Nephron (organoid): ENCODE data around the gene SLC25A5.

Experiments
- H3K27ac Mint-ChIP-seq, 3 experiments: 2 replicates each; pipeline ENCODE4 v1.8.0; 2020; ENCODE audit warnings: mixed read lengths in 3 of 3, mild to moderate bottlenecking in 2 of 3, moderate library complexity in 1 of 3
- H3K27me3 Mint-ChIP-seq: 2 replicates; pipeline ENCODE4 v1.8.0; 2021; ENCODE audit warnings: low read depth, mild to moderate bottlenecking, moderate library complexity, mixed read lengths
- H3K36me3 Mint-ChIP-seq: 2 replicates; pipeline ENCODE4 v1.8.0; 2020; ENCODE audit warnings: low read depth, mixed read lengths
- H3K4me1 Mint-ChIP-seq: 2 replicates; pipeline ENCODE4 v1.8.0; 2020; ENCODE audit warnings: mixed read lengths
- H3K4me3 Mint-ChIP-seq, 3 experiments: 2 replicates each; pipeline ENCODE4 v1.8.0; 2020; ENCODE audit warnings: mild to moderate bottlenecking in 3 of 3, mixed read lengths in 3 of 3, moderate library complexity in 2 of 3
- H3K9me3 Mint-ChIP-seq: 2 replicates; pipeline ENCODE4 v1.8.0; 2020; ENCODE audit warnings: mixed read lengths
- TF ChIP-seq, protein P1 (sequence below), 3 experiments: fragments of 200-600 bp; sonication (generic); IDR thresholded peaks; one replicate each; pipeline ENCODE4 v1.5.0; 2021; ENCODE audit warnings: antibody characterized with exemption in 3 of 3; ENCODE audit not compliant: unreplicated experiment in 3 of 3

SLC25A5 gene

GRCh38 chrX:119467842-119468550, at the start of gene SLC25A5:
SLC25A5 (plus strand) TSS chrX:119468444; CDS start chrX:119468516, 72 bp downstream.
- H3K27ac Mint-ChIP-seq: peak within 1 kb of the TSS in 2 of 3 experiments; percentile 81 to 91
- TF ChIP-seq, protein P1, sequence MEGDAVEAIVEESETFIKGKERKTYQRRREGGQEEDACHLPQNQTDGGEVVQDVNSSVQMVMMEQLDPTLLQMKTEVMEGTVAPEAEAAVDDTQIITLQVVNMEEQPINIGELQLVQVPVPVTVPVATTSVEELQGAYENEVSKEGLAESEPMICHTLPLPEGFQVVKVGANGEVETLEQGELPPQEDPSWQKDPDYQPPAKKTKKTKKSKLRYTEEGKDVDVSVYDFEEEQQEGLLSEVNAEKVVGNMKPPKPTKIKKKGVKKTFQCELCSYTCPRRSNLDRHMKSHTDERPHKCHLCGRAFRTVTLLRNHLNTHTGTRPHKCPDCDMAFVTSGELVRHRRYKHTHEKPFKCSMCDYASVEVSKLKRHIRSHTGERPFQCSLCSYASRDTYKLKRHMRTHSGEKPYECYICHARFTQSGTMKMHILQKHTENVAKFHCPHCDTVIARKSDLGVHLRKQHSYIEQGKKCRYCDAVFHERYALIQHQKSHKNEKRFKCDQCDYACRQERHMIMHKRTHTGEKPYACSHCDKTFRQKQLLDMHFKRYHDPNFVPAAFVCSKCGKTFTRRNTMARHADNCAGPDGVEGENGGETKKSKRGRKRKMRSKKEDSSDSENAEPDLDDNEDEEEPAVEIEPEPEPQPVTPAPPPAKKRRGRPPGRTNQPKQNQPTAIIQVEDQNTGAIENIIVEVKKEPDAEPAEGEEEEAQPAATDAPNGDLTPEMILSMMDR (IDR thresholded peaks at IDR 0.05; ENCODE audit: unreplicated experiment in 3 of 3): no peak
- peak within 1 kb of the TSS; percentile 88 to 92 (median 92) for H3K4me3 Mint-ChIP-seq
- H3K27me3 Mint-ChIP-seq: no peaks in the 10 kb centered on the region
- H3K9me3 Mint-ChIP-seq: peaks cover 3% of the 10 kb centered on the region
- no peaks in the 10 kb centered on the region for H3K4me1 Mint-ChIP-seq
- peaks cover 18% of the 10 kb centered on the region for H3K36me3 Mint-ChIP-seq

GRCh38 chrX:119419146-119419545, 49.1 kb upstream of the SLC25A5 start:
- TF ChIP-seq, protein P1 (IDR thresholded peaks at IDR 0.05; ENCODE audit: unreplicated experiment in 3 of 3): no peak
- Mint-ChIP-seq H3K27me3 (no peaks in the 10 kb centered on the region), H3K4me3 (no peak overlapping the region), H3K4me1 (peaks cover 4% of the 10 kb centered on the region), H3K36me3 (peaks cover 9% of the 10 kb centered on the region), H3K9me3 (peaks cover 2% of the 10 kb centered on the region), H3K27ac (peak overlapping the region in 1 of 3 experiments; percentile 58)

- Mint-ChIP-seq H3K36me3 (peaks cover 9% of the 10 kb centered on the region), H3K4me3 (no peak overlapping the region), H3K27ac (no peak overlapping the region), H3K9me3 (peaks cover 2% of the 10 kb centered on the region), H3K27me3 (no peaks in the 10 kb centered on the region), H3K4me1 (peaks cover 4% of the 10 kb centered on the region)
- TF ChIP-seq, protein P1 (IDR thresholded peaks at IDR 0.05; ENCODE audit: unreplicated experiment in 3 of 3): no peak
These were observed 48.3 kb upstream of the SLC25A5 start for GRCh38 chrX:119419898-119420297.

DNA sequence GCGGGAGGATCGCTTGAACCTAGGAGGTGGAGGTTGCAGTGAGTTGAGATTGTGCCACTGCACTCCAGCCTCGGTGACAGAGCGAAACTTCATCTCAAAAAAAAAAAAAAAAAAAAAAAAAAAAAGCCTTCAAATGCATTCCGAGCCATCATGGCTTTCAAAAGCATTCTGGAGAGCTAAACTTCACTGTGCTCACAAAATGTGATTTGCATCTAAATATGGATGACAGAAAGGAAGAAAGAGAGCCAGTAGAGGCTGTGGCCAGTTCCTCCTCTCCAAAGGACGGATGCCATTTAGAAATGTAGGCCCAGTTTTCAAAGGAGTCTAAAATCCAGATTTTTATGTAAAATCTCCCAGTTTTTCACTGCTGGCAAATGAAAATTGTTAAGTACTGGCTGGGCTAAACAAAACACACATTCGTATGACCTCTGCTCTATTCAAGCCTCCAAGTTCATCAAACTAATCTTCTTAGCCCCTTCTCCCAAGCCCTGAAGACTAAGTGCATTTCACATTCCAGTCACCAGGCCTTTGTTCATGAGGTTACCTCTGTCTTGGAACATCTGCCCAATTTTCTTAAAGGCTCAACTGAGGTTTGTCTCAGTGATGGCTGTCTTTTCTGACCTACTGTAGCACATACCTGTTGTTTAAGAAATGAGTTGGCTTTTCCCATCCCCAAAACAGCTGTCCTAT, 47.1 kb upstream of the SLC25A5 start:
- Mint-ChIP-seq H3K4me3 (no peak overlapping the region), H3K36me3 (peaks cover 9% of the 10 kb centered on the region), H3K9me3 (peaks cover 2% of the 10 kb centered on the region), H3K4me1 (peaks cover 4% of the 10 kb centered on the region), H3K27ac (no peak overlapping the region), H3K27me3 (no peaks in the 10 kb centered on the region)
- TF ChIP-seq, protein P1 (IDR thresholded peaks at IDR 0.05; ENCODE audit: unreplicated experiment in 3 of 3): no peak

DNA sequence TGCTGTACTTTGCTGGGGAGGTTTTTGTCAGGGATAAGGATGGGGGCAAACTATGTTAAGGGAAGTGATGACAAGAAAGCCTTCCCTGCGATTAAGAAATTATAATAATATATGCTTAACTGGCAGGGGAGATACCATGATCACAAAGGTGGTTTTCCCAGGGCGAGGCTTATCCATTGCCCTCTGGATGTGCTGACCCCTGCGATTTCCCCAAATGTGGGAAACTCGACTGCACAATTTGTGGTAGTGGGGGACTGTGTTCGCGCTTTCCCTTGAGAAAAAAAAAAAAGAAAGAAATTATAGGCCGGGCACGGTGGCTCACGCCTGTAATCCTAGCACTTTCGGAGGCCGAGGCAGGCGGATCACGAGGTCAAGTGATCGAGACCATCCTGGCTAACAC, 44.6 kb upstream of the SLC25A5 start:
- Mint-ChIP-seq H3K4me3 (no peak overlapping the region), H3K36me3 (peaks cover 14% of the 10 kb centered on the region), H3K27me3 (no peaks in the 10 kb centered on the region), H3K27ac (no peak overlapping the region), H3K9me3 (peaks cover 2% of the 10 kb centered on the region), H3K4me1 (peaks cover 4% of the 10 kb centered on the region)
- TF ChIP-seq, protein P1 (IDR thresholded peaks at IDR 0.05; ENCODE audit: unreplicated experiment in 3 of 3): no peak
